Stimulated activated CD8-positive, alpha-beta memory T cell treated with anti-CD3 and anti-CD28 coated beads, Interleukin-7, amount 100 ng/mL, for 1 hour (primary cell): ENCODE measurements around the gene TLE1.
"Not testable (repeated sequence)": the region's sequence is repeated elsewhere in the genome, so short reads cannot be mapped to it uniquely, and the experiment has no call there.

Source experiments
- DNase-seq, 2 donors: peaks; one replicate each; pipeline ENCODE4 v3.0.0-alpha.2; 2020; ENCODE audit warnings: low read depth in 2 of 2

The TLE1 gene

GRCh38 chr9:81622471-81623255, 66.7 kb downstream of the TLE1 start:
- DNase-seq = no peak

- DNase-seq = no peak
Measured at GRCh38 chr9:81621785-81622259, 67.5 kb downstream of the TLE1 start.

GRCh38 chr9:81621118-81621517, 68.2 kb downstream of the TLE1 start:
- DNase-seq = no peak

- DNase-seq = no peak
Measured at GRCh38 chr9:81620002-81620390, 69.4 kb downstream of the TLE1 start.

GRCh38 chr9:81619353-81620001, 69.9 kb downstream of the TLE1 start:
- DNase-seq = no peak

- DNase-seq = no peak
Measured at GRCh38 chr9:81618923-81619322, 70.4 kb downstream of the TLE1 start.

GRCh38 chr9:81616141-81616540, 73.2 kb downstream of the TLE1 start:
- DNase-seq = no peak

- DNase-seq = no peak
Measured at GRCh38 chr9:81614335-81614734, 75.0 kb downstream of the TLE1 start.

GRCh38 chr9:81613002-81613812, 76.1 kb downstream of the TLE1 start:
- no peak for DNase-seq

GRCh38 chr9:81611664-81612063, 77.7 kb downstream of the TLE1 start:
- DNase-seq = no peak

GRCh38 chr9:81610740-81611107, 78.6 kb downstream of the TLE1 start:
- no peak for DNase-seq

GRCh38 chr9:81609782-81610739, 79.3 kb downstream of the TLE1 start:
- DNase-seq = no peak

GRCh38 chr9:81608289-81608657, 81.1 kb downstream of the TLE1 start:
- no peak for DNase-seq

GRCh38 chr9:81607593-81608288, 81.6 kb downstream of the TLE1 start:
- DNase-seq = no peak

- not testable (repeated sequence) for DNase-seq
Measured at GRCh38 chr9:81606261-81606660, 83.1 kb downstream of the TLE1 start.

- DNase-seq = no peak
Measured at GRCh38 chr9:81605170-81605670, 84.1 kb downstream of the TLE1 start.

GRCh38 chr9:81604306-81605169, 84.8 kb downstream of the TLE1 start:
- DNase-seq = no peak

- DNase-seq = no peak
Measured at GRCh38 chr9:81602887-81603680, 86.3 kb downstream of the TLE1 start.
